ENCODE data around the gene SSR2.
"Not testable (repeated sequence)": the region's sequence is repeated elsewhere in the genome, so short reads cannot be mapped to it uniquely, and the experiment has no call there.

The SSR2 gene

GRCh38 chr1:156048663-156049258, 28.0 kb upstream of the SSR2 start:
- DNase-seq (ENCODE audit: low read depth in 2 of 2): no peak

- no peak for DNase-seq (ENCODE audit: low read depth in 2 of 2)
Observed at GRCh38 chr1:156045076-156045475, 24.3 kb upstream of the SSR2 start.

- DNase-seq (ENCODE audit: low read depth in 2 of 2): no peak
Observed at GRCh38 chr1:156042828-156043227, 22.1 kb upstream of the SSR2 start.

- not testable (repeated sequence) for DNase-seq (ENCODE audit: low read depth in 2 of 2)
Observed at GRCh38 chr1:156034991-156035390, 14.2 kb upstream of the SSR2 start.

- no peak for DNase-seq (ENCODE audit: low read depth in 2 of 2)
Observed at GRCh38 chr1:156033011-156033410, 12.3 kb upstream of the SSR2 start.

- DNase-seq (ENCODE audit: low read depth in 2 of 2): no peak
Observed at GRCh38 chr1:156026588-156026987, 5.8 kb upstream of the SSR2 start.

GRCh38 chr1:156025876-156026275, 5.1 kb upstream of the SSR2 start:
- DNase-seq (ENCODE audit: low read depth in 2 of 2): no peak

- no peak for DNase-seq (ENCODE audit: low read depth in 2 of 2)
Observed at GRCh38 chr1:156024801-156025200, 4.0 kb upstream of the SSR2 start.

- DNase-seq (ENCODE audit: low read depth in 2 of 2): no peak
Observed at GRCh38 chr1:156021954-156022353, 1.2 kb upstream of the SSR2 start.

- no peak for DNase-seq (ENCODE audit: low read depth in 2 of 2)
Observed at GRCh38 chr1:156021093-156021428, 310 bp upstream of the SSR2 start.

- DNase-seq (ENCODE audit: low read depth in 2 of 2): no peak
Observed at GRCh38 chr1:156019946-156020292, 832 bp downstream of the SSR2 start.

GRCh38 chr1:156014829-156015228, 5.9 kb downstream of the SSR2 start:
- no peak for DNase-seq (ENCODE audit: low read depth in 2 of 2)

GRCh38 chr1:156012051-156012817, 8.5 kb downstream of the SSR2 start:
- DNase-seq (ENCODE audit: low read depth in 2 of 2): no peak

- DNase-seq (ENCODE audit: low read depth in 2 of 2): no peak
Observed at GRCh38 chr1:156009404-156009803, 11.3 kb downstream of the SSR2 start.

- DNase-seq (ENCODE audit: low read depth in 2 of 2): no peak
Observed at GRCh38 chr1:156006666-156007376, 13.9 kb downstream of the SSR2 start.

- DNase-seq (ENCODE audit: low read depth in 2 of 2): no peak
Observed at GRCh38 chr1:156004843-156005584, 15.7 kb downstream of the SSR2 start.

- DNase-seq (ENCODE audit: low read depth in 2 of 2): no peak
Observed at GRCh38 chr1:156003923-156004188, 16.9 kb downstream of the SSR2 start.

- DNase-seq (ENCODE audit: low read depth in 2 of 2): no peak
Observed at GRCh38 chr1:156002188-156002911, 18.4 kb downstream of the SSR2 start.

GRCh38 chr1:156001662-156002171, 19.0 kb downstream of the SSR2 start:
- DNase-seq (ENCODE audit: low read depth in 2 of 2): no peak

GRCh38 chr1:156001021-156001661, 19.6 kb downstream of the SSR2 start:
- DNase-seq (ENCODE audit: low read depth in 2 of 2): no peak

- no peak for DNase-seq (ENCODE audit: low read depth in 2 of 2)
Observed at GRCh38 chr1:155999964-156000363, 20.8 kb downstream of the SSR2 start.

All from activated CD8-positive, alpha-beta memory T cell treated with anti-CD3 and anti-CD28 coated beads for 4 hours (primary cell).